ENCODE data around the gene SOX1. TPM values are rescaled to one million over a fixed set of nuclear protein-coding genes. Genes with fewer than 3 reads are reported as not detected.

SOX1 gene
- total and polyA plus RNA-seq, 9 of the 15 experiments (the other 6 are each of a cell fraction or from before 2014, with no cell fraction given), result not detected

GRCh38 chr13:112034231-112034630 lies 32.7 kb upstream of the SOX1 start:
- Histone ChIP-seq H3K27ac (ENCODE audit: extremely low read depth, low read depth, low read length) (no peak overlapping the region), H3K4me1 (replicated peaks in 1 of 2; ENCODE audit: control insufficient read depth in 2 of 2, insufficient read depth in 2 of 2, low read length in 2 of 2) (no peaks in the 10 kb centered on the region), H3K27me3 (ENCODE audit: control insufficient read depth in 2 of 2, insufficient read depth in 2 of 2, low read length in 2 of 2) (peaks cover 0 to 17% of the 10 kb centered on the region in 2 experiments; a peak in 2 of 5 replicates), H2AFZ (ENCODE audit: low read depth, low read length) (no peak overlapping the region), H3K9me3 (replicated peaks; ENCODE audit: control insufficient read depth, insufficient read depth, low read depth, low read length) (no peaks in the 10 kb centered on the region), H3K4me2 (ENCODE audit: insufficient read depth, low read length) (no peak overlapping the region), H3K4me3 (no peak overlapping the region), H3K36me3 (ENCODE audit: control insufficient read depth, insufficient read depth, low read length) (no peaks in the 10 kb centered on the region), H3K79me2 (ENCODE audit: control insufficient read depth, insufficient read depth, low read length) (no peaks in the 10 kb centered on the region), H4K20me1 (replicated peaks; ENCODE audit: control insufficient read depth, insufficient read depth, low read length) (no peaks in the 10 kb centered on the region), H3K9ac (ENCODE audit: insufficient read depth in 1 of 2, low read depth in 2 of 2, low read length in 2 of 2) (no peak overlapping the region), H3K9me1 (ENCODE audit: control insufficient read depth, insufficient read depth, low read length) (no peaks in the 10 kb centered on the region)
- ATAC-seq, result no peak
- ChIA-PET CTCF (ENCODE audit: low intra/inter-chr PET ratio) (no interaction called here), POLR2A (no interaction called here)
- no peak for DNase-seq (ENCODE audit: extremely low read depth in 1 of 4, low spot score in 3 of 4)
- BruUV-seq (replicated peaks), result no TSS peak
- FAIRE-seq, result no peak
- WGBS (ENCODE audit: insufficient coverage, low coverage, missing lambda C conversion rate), result 0% methylated on average over 12 of the region's 12 CpGs
- in situ Hi-C loops (cut with MboI) (no loop called here), intact Hi-C loops (cut with micrococcal nuclease) (loop anchor here (5.0 kb wide), 1 partner anchor 323 kb away; no protein-coding TSS in a partner anchor)
- TF ChIP-seq ZNF436 (CRISPR knock-in tag; IDR thresholded peaks at IDR 0.05) (no peak), ZFP30 (CRISPR knock-in tag; IDR thresholded peaks at IDR 0.05; ENCODE audit: borderline replicate concordance) (no peak), ZNF263 (CRISPR knock-in tag; IDR thresholded peaks at IDR 0.05; ENCODE audit: borderline replicate concordance) (no peak), ZZZ3 (IDR thresholded peaks at IDR 0.05) (no peak), ZNF551 (CRISPR knock-in tag; IDR thresholded peaks at IDR 0.05) (no peak), EZH2 (IDR thresholded peaks at IDR 0.05; ENCODE audit: borderline replicate concordance, low read depth, low read length) (no peak), FOXP1 (CRISPR knock-in tag; IDR thresholded peaks at IDR 0.05) (no peak), XRCC4 (IDR thresholded peaks at IDR 0.05; ENCODE audit: extremely low read depth, insufficient read depth, insufficient read length) (no peak), TCF7 (IDR thresholded peaks at IDR 0.05; ENCODE audit: borderline replicate concordance) (no peak), SP2 (IDR thresholded peaks at IDR 0.05; ENCODE audit: extremely low read depth, low read depth, low read length, poor library complexity, severe bottlenecking) (no peak), KAT7 (CRISPR knock-in tag; IDR thresholded peaks at IDR 0.05; ENCODE audit: borderline replicate concordance) (no peak), CEBPG (CRISPR knock-in tag; IDR thresholded peaks at IDR 0.05) (no peak), CEBPG (tag; conservative IDR thresholded peaks at IDR 0.05 in 1 of 2, IDR thresholded peaks at IDR 0.05 in 1 of 2) (no peak), SETDB1 (IDR thresholded peaks at IDR 0.05; ENCODE audit: low read length) (no peak)
- TF ChIP-seq, protein P1, sequence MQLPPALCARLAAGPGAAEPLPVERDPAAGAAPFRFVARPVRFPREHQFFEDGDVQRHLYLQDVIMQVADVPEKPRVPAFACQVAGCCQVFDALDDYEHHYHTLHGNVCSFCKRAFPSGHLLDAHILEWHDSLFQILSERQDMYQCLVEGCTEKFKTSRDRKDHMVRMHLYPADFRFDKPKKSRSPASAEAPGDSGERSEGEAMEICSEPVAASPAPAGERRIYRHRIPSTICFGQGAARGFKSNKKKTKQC (CRISPR knock-in tag; IDR thresholded peaks at IDR 0.05), result no peak
- TF ChIP-seq, protein P2, sequence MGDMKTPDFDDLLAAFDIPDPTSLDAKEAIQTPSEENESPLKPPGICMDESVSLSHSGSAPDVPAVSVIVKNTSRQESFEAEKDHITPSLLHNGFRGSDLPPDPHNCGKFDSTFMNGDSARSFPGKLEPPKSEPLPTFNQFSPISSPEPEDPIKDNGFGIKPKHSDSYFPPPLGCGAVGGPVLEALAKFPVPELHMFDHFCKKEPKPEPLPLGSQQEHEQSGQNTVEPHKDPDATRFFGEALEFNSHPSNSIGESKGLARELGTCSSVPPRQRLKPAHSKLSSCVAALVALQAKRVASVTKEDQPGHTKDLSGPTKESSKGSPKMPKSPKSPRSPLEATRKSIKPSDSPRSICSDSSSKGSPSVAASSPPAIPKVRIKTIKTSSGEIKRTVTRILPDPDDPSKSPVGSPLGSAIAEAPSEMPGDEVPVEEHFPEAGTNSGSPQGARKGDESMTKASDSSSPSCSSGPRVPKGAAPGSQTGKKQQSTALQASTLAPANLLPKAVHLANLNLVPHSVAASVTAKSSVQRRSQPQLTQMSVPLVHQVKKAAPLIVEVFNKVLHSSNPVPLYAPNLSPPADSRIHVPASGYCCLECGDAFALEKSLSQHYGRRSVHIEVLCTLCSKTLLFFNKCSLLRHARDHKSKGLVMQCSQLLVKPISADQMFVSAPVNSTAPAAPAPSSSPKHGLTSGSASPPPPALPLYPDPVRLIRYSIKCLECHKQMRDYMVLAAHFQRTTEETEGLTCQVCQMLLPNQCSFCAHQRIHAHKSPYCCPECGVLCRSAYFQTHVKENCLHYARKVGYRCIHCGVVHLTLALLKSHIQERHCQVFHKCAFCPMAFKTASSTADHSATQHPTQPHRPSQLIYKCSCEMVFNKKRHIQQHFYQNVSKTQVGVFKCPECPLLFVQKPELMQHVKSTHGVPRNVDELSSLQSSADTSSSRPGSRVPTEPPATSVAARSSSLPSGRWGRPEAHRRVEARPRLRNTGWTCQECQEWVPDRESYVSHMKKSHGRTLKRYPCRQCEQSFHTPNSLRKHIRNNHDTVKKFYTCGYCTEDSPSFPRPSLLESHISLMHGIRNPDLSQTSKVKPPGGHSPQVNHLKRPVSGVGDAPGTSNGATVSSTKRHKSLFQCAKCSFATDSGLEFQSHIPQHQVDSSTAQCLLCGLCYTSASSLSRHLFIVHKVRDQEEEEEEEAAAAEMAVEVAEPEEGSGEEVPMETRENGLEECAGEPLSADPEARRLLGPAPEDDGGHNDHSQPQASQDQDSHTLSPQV (IDR thresholded peaks at IDR 0.05), result no peak
- TF ChIP-seq, protein P3, sequence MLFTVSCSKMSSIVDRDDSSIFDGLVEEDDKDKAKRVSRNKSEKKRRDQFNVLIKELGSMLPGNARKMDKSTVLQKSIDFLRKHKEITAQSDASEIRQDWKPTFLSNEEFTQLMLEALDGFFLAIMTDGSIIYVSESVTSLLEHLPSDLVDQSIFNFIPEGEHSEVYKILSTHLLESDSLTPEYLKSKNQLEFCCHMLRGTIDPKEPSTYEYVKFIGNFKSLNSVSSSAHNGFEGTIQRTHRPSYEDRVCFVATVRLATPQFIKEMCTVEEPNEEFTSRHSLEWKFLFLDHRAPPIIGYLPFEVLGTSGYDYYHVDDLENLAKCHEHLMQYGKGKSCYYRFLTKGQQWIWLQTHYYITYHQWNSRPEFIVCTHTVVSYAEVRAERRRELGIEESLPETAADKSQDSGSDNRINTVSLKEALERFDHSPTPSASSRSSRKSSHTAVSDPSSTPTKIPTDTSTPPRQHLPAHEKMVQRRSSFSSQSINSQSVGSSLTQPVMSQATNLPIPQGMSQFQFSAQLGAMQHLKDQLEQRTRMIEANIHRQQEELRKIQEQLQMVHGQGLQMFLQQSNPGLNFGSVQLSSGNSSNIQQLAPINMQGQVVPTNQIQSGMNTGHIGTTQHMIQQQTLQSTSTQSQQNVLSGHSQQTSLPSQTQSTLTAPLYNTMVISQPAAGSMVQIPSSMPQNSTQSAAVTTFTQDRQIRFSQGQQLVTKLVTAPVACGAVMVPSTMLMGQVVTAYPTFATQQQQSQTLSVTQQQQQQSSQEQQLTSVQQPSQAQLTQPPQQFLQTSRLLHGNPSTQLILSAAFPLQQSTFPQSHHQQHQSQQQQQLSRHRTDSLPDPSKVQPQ (CRISPR knock-in tag; IDR thresholded peaks at IDR 0.05; ENCODE audit: borderline replicate concordance), result no peak

Measured in K562 (cell line).